ENCODE results near the gene NOTCH2.

Gene NOTCH2

GRCh38 chr1:119902775-119903442, 166.6 kb downstream of the NOTCH2 start:
- DNase-seq: no peak

GRCh38 chr1:119898981-119899720, 170.3 kb downstream of the NOTCH2 start:
- no peak for DNase-seq

GRCh38 chr1:119898530-119898929, 170.9 kb downstream of the NOTCH2 start:
- DNase-seq: no peak

- no peak for DNase-seq
Measured at GRCh38 chr1:119896303-119896702, 173.2 kb downstream of the NOTCH2 start, which contains the start of gene ADAM30. ADAM30 (minus strand) TSS chr1:119896515; CDS start chr1:119896336, 179 bp downstream.

GRCh38 chr1:119895102-119895501, 174.4 kb downstream of the NOTCH2 start:
- DNase-seq: no peak

- no peak for DNase-seq
Measured at GRCh38 chr1:119893827-119894700, 175.4 kb downstream of the NOTCH2 start.

- DNase-seq: no peak
Measured at GRCh38 chr1:119893238-119893791, 176.1 kb downstream of the NOTCH2 start.

GRCh38 chr1:119891386-119891785, 178.1 kb downstream of the NOTCH2 start:
- no peak for DNase-seq

- DNase-seq: no peak
Measured at GRCh38 chr1:119888476-119888875, 181.0 kb downstream of the NOTCH2 start.

- no peak for DNase-seq
Measured at GRCh38 chr1:119887427-119887826, 182.0 kb downstream of the NOTCH2 start.

GRCh38 chr1:119885903-119886783, 183.3 kb downstream of the NOTCH2 start:
- no peak for DNase-seq

GRCh38 chr1:119884711-119885110, 184.8 kb downstream of the NOTCH2 start:
- DNase-seq: no peak

- no peak for DNase-seq
Measured at GRCh38 chr1:119883826-119884225, 185.6 kb downstream of the NOTCH2 start.

- no peak for DNase-seq
Measured at GRCh38 chr1:119882132-119883049, 187.1 kb downstream of the NOTCH2 start.

- no peak for DNase-seq
Measured at GRCh38 chr1:119879510-119880434, 189.7 kb downstream of the NOTCH2 start.

- peak; percentile 31 for DNase-seq
Measured at GRCh38 chr1:119878171-119878570, 191.3 kb downstream of the NOTCH2 start.

- no peak for DNase-seq
Measured at GRCh38 chr1:119874186-119874585, 195.3 kb downstream of the NOTCH2 start.

- no peak for DNase-seq
Measured at GRCh38 chr1:119873135-119874015, 196.1 kb downstream of the NOTCH2 start.

GRCh38 chr1:119871881-119872280, 197.6 kb downstream of the NOTCH2 start:
- no peak for DNase-seq

Data from NCI-H2029 (cell line).